Measurements from ENCODE around the gene WDFY1.

- TF ChIP-seq ARNTL (CRISPR knock-in tag; IDR thresholded peaks at IDR 0.05; ENCODE audit: borderline replicate concordance, low read depth) (no peak), ZFP30 (CRISPR knock-in tag; IDR thresholded peaks at IDR 0.05) (no peak), SNAI2 (CRISPR knock-in tag; IDR thresholded peaks at IDR 0.05) (no peak), ZNF70 (CRISPR knock-in tag; IDR thresholded peaks at IDR 0.05) (no peak), CSRNP3 (CRISPR knock-in tag; IDR thresholded peaks at IDR 0.05) (no peak)
- TF ChIP-seq, protein P1, sequence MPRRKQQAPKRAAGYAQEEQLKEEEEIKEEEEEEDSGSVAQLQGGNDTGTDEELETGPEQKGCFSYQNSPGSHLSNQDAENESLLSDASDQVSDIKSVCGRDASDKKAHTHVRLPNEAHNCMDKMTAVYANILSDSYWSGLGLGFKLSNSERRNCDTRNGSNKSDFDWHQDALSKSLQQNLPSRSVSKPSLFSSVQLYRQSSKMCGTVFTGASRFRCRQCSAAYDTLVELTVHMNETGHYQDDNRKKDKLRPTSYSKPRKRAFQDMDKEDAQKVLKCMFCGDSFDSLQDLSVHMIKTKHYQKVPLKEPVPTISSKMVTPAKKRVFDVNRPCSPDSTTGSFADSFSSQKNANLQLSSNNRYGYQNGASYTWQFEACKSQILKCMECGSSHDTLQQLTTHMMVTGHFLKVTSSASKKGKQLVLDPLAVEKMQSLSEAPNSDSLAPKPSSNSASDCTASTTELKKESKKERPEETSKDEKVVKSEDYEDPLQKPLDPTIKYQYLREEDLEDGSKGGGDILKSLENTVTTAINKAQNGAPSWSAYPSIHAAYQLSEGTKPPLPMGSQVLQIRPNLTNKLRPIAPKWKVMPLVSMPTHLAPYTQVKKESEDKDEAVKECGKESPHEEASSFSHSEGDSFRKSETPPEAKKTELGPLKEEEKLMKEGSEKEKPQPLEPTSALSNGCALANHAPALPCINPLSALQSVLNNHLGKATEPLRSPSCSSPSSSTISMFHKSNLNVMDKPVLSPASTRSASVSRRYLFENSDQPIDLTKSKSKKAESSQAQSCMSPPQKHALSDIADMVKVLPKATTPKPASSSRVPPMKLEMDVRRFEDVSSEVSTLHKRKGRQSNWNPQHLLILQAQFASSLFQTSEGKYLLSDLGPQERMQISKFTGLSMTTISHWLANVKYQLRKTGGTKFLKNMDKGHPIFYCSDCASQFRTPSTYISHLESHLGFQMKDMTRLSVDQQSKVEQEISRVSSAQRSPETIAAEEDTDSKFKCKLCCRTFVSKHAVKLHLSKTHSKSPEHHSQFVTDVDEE (CRISPR knock-in tag; IDR thresholded peaks at IDR 0.05) = no peak
These were observed 2.0 kb downstream of the WDFY1 start for GRCh38 chr2:223943135-223943534.

All from SK-N-SH treated with all-trans-retinoic acid at 6 μM for 48 hours (cell line).